GM18951 (cell line): ENCODE results near the gene PDLIM5.

Experiments
- POLR2A ChIP-seq: IDR thresholded peaks from 4 replicates; pipeline ENCODE4 v1.6.1; 2011; ENCODE audit warnings: mild to moderate bottlenecking; ENCODE audit not compliant: insufficient read length, insufficient read depth; ENCODE audit errors: extremely low read depth
- in situ Hi-C: fragments of 300-500 bp; cut with MboI; formaldehyde crosslinking; loops from one replicate; pipeline ENCODE4 v1.12.0; 2022; ENCODE audit warnings: low sequenced_read_pairs, mixed read lengths, inconsistent platforms; ENCODE audit not compliant: unreplicated experiment

The PDLIM5 gene

DNA sequence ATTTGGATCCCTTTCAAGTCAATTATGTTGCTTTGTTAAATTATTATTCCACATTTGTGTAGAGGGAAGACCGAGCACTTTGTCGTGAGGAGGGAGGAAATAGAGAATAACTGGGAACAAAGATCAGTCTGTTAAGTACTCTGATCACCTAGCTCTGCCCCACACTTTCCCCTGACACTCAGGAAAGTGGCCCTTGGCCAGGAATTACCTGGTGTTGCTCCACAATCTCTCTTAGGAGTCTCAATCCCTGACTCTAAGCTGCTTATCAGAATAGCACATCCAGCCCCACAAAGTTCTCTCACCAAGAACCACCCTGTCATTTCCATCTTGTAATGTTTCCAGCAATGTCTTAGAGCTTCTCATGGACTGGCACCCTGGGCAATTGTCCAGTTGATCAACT is 222.2 kb downstream of the PDLIM5 start:
- TF ChIP-seq POLR2A: no peak
- in situ Hi-C loops: no loop called here

DNA sequence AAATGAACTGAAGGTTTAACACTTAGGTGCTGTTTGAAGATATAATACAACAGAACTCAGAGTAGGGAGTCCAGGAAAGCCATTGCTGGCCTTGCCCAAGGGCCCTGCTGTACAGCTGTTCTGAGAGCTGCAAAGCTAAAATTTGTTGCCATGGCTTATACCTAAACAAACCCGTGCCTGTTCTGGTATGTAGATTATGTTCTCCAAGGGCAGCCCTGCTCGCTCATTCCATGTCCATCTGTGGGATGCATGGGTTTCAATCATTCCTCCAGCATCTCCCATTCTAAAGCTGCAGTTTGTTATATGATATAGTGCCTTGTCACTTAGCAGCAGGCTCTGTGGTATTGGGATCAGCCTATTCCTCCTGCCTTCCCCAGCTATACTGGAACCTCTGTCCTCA is 225.2 kb downstream of the PDLIM5 start:
- in situ Hi-C loops: no loop called here
- no peak for TF ChIP-seq POLR2A

DNA sequence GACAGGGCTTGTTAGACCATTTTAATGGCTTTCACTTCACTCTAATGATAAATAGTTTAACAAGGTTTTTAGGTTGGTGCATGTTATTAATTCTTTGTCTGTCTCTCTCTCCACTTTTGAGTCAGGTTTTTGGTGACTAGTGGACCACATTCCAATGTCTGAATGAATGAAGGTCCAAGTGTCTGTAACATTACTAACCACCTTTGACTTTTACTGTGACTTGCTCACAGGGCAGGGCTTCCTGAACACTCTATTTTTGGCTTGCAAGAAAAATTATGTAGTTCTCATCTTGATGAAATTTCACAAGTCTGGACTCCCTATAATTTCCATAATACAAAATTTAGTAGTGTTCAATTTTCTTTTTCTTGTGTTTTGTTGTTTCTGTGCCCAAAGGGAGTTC is 227.2 kb downstream of the PDLIM5 start:
- TF ChIP-seq POLR2A: no peak
- in situ Hi-C loops: no loop called here

DNA sequence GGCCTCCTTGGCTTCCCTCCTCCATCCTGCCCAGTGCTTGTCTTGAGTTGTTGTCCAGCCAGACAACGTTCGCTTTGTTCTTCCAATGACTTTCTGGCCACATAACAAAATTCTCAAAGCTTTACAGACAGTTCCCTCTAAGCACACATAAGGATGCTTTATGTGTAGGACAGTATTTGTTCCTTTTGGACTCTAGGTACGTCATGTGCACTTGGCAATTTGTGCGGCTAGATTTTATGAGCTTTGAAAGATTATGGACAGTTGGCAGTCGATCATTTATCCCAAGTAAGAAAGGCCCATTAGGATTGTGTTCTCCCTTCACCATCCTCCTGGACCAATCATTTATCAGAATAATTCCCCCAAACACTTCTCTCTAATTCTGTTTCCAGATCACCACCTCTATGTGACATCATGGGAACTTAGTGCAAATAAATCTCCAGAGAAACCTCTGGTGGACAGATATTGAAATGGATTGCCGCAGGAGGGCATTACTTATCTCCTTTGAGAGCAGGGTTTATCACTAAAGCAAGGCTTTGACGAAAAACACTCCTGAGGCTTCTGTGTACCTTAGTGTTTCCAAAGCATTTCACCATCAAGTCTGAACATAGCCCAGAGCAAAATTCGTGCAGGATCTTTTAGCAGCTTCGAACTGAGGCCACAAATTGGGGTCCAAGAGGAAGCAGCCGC is 228.6 kb downstream of the PDLIM5 start:
- in situ Hi-C loops: no loop called here
- no peak for TF ChIP-seq POLR2A

DNA sequence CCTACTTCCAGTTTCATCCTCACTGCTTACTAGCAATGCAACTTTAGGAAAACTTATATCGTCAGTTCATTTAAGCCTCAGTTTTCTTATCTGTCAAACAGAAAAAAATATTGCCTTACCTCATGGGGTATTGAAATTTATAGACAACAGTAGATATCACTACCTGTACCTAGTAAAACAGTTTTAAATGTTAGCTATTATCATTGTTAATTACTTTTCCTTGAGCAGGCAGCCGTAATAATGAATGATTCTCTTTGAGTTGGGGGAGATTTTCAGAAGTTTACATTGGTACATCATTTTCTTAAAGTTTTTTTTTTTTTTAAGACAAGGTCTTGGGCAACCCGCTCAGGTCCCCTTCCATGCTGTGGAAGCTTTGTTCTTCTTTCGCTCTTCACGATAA is 234.3 kb downstream of the PDLIM5 start:
- in situ Hi-C loops: no loop called here

DNA sequence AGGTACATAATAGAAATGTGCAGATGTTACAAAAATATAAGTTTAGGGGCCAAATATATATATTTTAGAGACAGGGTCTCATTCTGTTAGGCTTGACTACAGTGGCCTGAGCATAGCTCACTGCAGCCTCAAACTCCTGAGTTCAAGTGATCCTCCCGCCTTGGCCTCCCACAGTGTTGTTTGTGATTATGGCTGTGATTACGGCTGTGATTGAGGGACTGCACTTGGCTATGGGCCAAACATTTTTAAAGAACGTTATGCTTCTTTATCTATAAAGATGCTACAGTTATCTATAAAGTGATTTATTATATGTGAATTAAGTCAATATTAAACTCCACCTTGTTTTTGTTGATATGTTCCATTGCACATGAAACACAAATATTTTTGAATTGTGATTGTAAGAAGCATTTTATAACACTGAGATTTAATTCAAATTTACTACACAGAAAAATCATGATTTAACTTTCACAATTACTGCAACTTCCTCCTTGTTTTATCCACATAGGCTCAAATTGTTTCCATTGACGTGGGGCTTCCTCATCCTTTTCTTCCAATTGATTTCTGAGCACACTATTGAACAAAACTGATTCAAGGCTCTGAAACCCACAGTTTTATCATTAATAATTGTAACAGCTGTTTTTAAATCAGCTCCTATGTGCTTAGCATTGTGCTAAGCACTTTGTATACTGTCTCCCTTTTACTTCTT is 237.6 kb downstream of the PDLIM5 start:
- in situ Hi-C loops: no loop called here
- TF ChIP-seq POLR2A: no peak

More for the DNA sequence above, 234.3 kb downstream of the PDLIM5 start:
- no peak for TF ChIP-seq POLR2A

DNA sequence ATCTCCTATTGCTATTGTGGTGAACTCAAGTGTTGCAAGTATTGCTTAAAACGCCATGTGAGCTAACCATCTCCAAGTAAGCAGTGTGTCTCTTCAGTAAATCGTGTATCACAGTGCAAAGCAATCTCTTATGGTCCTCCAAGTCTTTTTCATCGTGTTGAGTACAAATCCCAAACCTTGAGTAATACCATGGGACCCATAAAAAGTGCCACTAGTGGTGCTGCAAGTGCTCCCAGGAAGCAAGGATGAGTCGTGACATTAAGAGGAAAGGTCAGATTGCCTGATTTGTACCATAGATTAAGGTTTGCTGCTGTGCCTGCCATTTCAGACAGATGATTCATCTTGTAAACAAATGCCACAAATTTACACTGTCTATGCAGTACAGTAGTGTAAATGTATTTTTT is 239.1 kb downstream of the PDLIM5 start:
- TF ChIP-seq POLR2A: no peak
- in situ Hi-C loops: no loop called here

DNA sequence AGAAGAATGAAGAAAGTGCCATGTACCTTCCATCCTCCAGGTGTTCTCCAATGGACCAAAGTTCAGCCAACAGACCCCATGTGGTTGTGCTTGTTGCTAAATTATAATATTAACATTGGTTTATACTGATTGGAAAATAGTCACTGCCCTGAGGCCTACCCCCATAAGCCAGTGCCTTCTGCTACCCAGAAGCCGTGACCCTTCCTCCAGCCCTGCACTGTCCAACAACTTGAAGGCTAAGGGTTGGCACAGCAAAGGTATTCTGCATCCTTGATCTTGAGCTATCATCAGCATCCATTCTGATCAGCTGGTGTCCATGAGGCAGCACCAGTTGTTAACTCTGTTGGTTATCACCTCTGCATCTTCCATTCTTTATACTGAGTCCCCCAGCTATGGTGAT is 239.8 kb downstream of the PDLIM5 start:
- TF ChIP-seq POLR2A: no peak
- in situ Hi-C loops: no loop called here

DNA sequence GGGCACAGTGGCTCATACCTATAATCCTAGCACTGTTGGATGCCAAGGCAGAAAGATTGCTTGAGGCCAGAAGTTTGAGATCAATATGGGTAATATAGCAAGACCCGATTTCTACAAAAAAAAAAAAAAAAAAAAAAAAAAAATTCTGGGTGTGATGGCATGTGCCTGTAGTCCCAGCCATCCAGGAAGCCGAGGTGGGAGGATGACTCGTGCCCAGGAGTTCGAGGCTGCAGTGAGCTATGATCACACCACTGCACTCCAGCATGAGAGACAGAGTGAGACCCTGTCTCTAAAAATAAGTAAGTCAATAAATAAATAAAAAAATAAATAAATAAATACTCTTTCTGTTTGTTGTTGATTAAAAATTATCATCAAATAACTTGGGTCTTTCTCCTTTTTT is 243.6 kb downstream of the PDLIM5 start:
- no peak for TF ChIP-seq POLR2A
- in situ Hi-C loops: no loop called here

DNA sequence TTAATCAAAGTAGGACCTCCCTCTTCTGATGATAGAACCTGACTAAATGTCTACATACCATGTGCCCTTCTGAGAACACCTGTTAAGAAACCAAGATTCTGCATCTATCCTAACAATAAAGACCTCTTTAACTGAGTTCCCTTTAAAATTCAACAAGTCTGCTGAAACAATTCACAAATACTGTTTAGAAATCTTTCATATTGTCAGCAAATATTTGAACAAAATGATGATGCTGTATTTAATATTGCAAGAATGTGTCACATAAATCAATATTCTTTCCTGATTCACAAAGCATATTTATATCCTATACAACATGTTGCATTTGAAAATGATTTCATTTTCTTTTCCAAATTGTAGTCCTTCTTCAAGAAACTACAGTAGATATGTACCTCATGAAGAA is 246.4 kb downstream of the PDLIM5 start:
- in situ Hi-C loops: no loop called here

DNA sequence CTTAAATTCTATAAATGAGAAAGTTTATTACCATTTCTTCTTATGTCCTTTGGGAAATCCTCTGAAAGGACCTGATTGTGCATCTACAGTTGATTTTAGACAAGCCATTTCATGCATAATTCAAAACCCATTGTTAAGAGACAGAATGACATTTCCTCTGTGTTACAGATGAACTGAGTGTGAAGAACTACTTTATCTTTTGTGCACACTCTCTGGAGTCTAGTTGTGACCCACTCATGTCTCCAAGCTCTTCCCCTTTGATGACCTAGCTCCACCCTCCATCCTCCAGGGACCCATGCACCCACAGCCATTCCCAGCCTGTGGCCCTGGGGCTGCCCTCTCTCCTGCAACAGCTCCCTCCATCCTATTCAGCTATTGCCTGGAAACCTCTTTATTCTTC is 248.6 kb downstream of the PDLIM5 start:
- TF ChIP-seq POLR2A: no peak
- in situ Hi-C loops: no loop called here

More for the DNA sequence above, 246.4 kb downstream of the PDLIM5 start:
- no peak for TF ChIP-seq POLR2A

DNA sequence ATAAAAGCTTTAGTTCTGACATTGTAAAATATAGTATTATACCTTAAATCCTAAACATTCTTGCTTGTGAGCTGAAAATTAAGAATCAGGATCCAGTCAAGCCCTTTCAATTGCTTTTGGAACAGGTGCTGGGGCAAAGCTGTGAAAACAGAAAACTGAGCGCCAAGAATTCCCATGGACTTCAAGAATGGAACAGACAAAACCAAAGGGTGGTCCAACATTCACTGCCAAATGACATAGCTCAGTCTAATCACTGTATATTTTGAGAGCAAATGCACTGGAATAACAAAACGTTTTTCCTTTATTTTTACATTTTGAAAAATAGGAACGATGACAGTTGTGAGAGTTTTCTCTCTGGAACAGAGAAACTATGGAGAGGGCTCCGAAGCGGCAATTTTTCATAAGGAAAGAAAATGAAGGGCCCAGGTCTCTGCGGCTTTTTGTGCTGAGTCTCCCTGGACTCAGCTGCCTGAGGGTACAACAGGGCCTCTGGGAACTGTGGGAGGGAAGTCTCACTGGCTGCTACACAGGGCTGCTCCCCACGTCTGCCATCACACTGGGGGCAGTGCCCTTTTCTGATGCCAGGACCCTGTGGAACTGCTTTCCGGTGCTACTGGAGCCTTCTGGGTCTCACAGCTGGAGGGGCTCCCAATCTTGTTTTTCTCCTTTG is 250.0 kb downstream of the PDLIM5 start:
- TF ChIP-seq POLR2A: no peak
- in situ Hi-C loops: no loop called here

DNA sequence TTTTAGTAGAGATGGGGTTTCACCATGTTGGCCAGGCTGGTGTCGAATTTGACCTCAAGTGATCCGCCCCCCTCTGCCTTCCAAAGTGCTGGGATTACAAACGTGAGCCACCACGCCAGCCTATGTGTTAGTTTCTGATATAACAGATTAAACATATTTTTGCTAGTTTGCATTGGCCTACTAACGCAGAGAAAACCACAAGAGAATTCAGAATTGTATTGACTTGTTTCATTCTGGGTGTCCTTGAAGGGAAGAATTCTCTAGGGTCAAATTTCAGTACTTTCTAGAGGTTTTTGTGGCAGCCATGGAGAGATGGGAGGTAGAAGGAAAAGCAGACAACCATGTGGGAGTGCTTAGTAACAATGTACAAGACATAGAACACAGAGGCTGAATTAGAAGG is 259.9 kb downstream of the PDLIM5 start:
- in situ Hi-C loops: no loop called here
- no peak for TF ChIP-seq POLR2A
